Right ventricle myocardium inferior (tissue), 1 donor: ENCODE measurements around the gene PRKCA. TPM values are rescaled to one million over a fixed set of nuclear protein-coding genes. Genes with fewer than 3 reads are reported as not detected.
"Not testable (repeated sequence)": the region's sequence is repeated elsewhere in the genome, so short reads cannot be mapped to it uniquely, and the experiment has no call there.

ENCODE experiments used
- ATAC-seq: fragments of 200-7000 bp; cut with Tn5 transposase; one replicate; pipeline ENCODE4 v1.9.1; 2020; ENCODE audit warnings: mild to moderate bottlenecking, moderate library complexity
- DNase-seq: peaks from one replicate; pipeline ENCODE4 v3.0.0; 2021; ENCODE audit errors: missing footprints
- intact Hi-C: fragments of 100-400 bp; cut with DNase I; formaldehyde crosslinking; loops from one replicate; pipeline ENCODE4 v1.11.0; 2022
- total RNA-seq: library from RNA; stranded (reverse); fragmentation: NEBNext Ultra II Directional; extraction: Animal tissue kit (Norgen Biotek cat#: 25700); gene quantifications from one replicate; pipeline ENCODE4 v1.2.1, GENCODE V29; 2021
- donor health status: DM: no; HTN: yes; CAD: no; lungs with severe emphysema.

PRKCA gene
- total RNA-seq, 1 donor from 2014 or later, result 6.9 TPM

DNA sequence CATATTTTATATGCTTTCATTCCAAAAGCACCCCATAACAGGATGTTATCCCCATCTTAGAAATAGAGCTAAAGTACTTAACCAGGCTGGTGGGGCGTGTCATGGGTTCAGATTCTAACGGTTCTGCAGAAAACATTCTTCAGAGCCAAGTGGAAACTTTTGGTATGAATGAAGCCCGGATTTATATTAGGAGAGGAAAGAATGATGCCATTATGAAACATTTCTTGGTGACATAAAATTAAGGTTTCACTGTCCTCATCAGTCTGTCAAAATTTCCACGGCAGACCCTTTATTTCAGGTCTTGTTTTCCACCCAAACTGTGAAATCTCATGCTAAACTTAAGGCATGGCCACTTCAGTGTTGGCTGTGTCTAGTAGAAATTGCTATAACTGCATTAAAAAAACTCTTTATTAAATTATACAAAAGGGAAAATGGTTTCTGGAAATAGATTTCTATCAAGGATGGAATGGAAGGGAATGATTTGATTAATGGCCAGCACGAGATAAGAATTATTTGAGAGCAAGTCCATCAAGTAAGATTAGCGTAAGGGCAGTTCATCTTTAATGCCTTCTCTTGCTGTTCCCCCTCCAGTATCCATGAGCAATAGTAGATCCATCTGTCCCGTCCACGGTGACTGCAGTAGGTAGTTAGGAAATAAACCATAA, 11.7 kb downstream of the PRKCA start:
- DNase-seq (no peak), ATAC-seq (no peak)
- intact Hi-C loops, result no loop called here

- ATAC-seq, result no peak
- intact Hi-C loops, result no loop called here
Observed at GRCh38 chr17:66317629-66318028, 15.2 kb downstream of the PRKCA start.

GRCh38 chr17:66319226-66319625, 16.8 kb downstream of the PRKCA start:
- no peak for ATAC-seq
- no peak for DNase-seq
- intact Hi-C loops, result no loop called here

More at GRCh38 chr17:66317629-66318028, 15.2 kb downstream of the PRKCA start:
- DNase-seq, result no peak

DNA sequence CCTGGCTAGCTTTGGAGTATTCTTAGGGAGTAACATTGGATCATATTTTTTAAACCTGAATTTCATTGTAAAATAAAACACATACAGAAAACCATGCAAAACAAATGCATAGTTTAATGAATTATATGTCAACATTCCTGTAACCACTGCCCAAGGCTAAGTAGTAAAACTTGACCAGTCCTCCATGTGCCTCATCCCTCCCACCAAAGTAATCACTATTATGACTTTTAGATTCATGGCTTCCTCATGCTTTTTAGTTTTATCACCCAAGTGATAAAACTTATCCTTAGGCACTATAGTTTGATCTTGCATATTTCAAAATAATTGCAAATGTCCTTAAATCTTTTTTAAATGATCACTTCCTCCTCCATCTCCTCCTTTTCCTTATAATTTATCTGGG, 20.4 kb downstream of the PRKCA start:
- intact Hi-C loops, result no loop called here
- ATAC-seq, result no peak
- DNase-seq, result no peak

DNA sequence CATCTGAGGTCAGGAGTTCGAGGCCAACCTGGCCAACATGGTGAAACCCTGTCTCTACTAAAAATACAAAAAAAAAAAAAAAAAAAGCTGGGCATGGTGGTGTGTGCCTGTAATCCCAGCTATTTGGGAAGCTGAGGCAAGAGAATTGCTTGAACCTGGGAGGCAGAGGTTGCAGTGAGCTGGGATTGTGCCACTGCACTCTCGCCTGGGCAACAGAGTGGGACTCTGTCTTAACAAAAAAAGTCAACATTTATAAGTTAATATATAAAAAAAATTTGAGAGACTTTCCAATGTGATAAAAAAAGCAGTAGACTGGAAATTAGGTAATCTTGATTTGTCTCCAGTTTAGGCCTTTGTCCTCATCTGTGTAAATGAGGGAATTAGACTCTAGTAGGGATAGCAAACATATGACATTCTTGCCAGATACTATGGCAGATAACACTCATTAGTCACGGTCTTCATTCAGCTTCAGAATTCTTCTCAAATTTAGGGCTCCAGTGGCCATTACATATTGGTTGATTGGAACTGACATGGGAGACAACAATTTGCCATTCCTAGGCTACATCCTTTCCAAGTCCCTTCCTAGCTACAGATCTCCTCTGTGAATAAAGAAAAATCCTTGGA, 22.1 kb downstream of the PRKCA start:
- DNase-seq, ATAC-seq, intact Hi-C loops: not testable (repeated sequence)

DNA sequence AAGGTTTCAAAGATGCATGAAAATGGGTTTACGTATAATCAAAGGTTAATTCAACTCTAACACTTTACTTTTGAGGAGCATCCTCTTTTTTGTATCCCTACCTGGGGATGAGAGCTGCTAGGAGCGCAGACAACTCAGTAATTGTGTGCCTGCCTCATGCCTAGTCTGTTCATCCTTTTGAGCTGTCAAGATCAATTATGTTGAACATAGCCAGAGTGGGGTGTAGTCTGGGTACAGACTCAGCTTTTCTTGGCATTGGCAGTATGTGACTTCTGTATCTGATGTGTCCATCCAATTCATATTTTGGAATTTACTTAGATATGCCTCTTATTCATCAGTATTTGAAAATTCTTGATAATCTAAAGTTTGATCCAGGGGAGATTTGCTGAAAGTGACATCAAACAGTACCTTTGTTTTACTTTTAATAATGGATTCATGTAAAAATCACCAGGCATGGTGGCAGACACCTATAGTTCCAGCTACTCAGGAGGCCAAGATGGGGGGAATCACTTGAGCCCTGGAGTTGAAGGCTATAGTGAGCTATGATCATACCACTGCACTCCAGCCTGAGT, 24.1 kb downstream of the PRKCA start:
- DNase-seq (no peak), ATAC-seq (no peak)
- intact Hi-C loops, result no loop called here

DNA sequence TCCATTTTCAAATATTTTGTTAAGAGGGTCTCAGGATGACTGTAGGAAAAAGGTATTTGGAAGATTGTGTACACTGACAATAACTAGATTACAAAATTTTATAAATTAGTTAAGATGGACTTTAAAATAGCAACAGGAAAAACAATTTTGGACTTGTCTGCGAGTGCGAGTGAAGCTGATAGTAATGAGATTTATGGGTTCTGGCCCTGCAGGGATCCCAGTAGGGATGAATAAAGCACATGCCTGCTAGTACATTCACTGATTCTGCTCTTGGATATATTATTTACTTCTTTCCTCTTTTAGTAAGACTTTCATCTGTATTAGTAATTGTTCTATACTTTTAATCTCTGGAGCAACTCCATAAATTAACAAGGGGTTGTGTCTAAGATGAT, 28.2 kb downstream of the PRKCA start:
- intact Hi-C loops, result no loop called here
- ATAC-seq (no peak), DNase-seq (no peak)

- peak; percentile 59 for ATAC-seq
- no peak for DNase-seq
- intact Hi-C loops, result no loop called here
Observed at GRCh38 chr17:66331038-66331816, 28.8 kb downstream of the PRKCA start.

- intact Hi-C loops, result no loop called here
- DNase-seq (no peak), ATAC-seq (no peak)
Observed at GRCh38 chr17:66335797-66336196, 33.4 kb downstream of the PRKCA start.

- ATAC-seq, result no peak
- intact Hi-C loops, result no loop called here
- DNase-seq, result no peak
Observed at GRCh38 chr17:66337268-66337667, 34.9 kb downstream of the PRKCA start.

GRCh38 chr17:66337866-66338485, 35.6 kb downstream of the PRKCA start:
- intact Hi-C loops, result no loop called here
- ATAC-seq, result peak; percentile 65
- DNase-seq, result no peak

DNA sequence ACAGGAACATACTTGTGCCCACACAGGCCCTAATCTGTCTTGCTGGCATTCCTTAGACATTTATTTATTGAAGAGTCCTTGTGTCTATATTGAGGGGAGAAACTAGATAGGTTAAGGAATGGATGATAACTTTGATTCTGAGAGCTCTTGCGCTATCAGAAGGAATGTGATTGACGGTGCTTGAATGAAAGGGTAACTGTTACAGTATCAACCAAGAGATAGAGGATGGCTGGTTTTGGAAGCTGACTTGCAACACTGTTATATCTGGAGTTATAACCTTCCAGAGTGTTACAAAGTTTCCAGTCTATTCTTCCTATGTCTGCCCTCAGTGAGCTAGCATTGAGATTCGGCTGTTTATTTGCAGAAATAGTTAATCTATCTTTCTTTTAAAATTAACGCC, 36.5 kb downstream of the PRKCA start:
- intact Hi-C loops, result no loop called here
- DNase-seq (no peak), ATAC-seq (no peak)

DNA sequence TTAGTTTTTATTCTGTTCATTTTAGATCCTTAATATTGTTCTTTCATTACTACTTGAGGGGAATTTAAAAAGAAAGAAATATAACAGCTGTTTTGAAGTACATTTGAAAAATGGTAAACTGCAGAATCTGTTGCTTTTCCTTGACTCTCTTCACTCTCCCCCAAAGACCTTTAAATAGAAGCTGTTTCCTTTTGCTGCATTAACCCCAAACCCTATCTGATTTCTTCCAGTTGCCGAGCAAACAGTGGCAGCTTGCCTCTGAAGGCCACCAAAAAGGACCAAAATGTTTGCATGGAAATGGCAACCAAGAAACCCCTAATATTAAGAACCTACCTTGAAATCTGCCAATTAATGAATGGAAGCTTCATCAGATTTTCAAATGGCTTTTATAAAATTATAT, 37.1 kb downstream of the PRKCA start:
- intact Hi-C loops, result no loop called here
- DNase-seq (no peak), ATAC-seq (no peak)

DNA sequence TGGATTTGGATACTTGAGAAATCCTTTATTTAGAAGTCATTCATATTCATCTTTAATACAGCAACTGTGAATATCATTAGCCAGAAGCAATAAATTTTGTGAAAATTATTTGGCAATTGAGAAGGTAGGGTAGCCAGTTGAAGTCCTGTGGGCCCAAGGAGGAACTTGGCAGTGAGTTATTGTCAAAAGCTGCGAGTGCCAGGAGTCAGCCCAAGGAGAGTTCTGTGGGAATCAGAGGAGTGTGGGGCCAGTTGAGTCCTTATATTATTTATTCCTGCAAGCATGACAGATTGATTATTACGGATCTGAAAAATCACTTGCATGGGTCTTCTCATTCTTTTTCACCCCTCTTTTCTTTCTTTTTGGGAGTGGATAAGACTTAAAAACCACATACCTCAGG, 38.3 kb downstream of the PRKCA start:
- intact Hi-C loops, result no loop called here
- ATAC-seq, result no peak
- no peak for DNase-seq

- DNase-seq, result no peak
- ATAC-seq, result no peak
- intact Hi-C loops, result no loop called here
Observed at GRCh38 chr17:66341462-66341861, 39.0 kb downstream of the PRKCA start.

GRCh38 chr17:66342263-66342662, 39.9 kb downstream of the PRKCA start:
- ATAC-seq, intact Hi-C loops, DNase-seq: not testable (repeated sequence)

GRCh38 chr17:66343531-66344078, 41.2 kb downstream of the PRKCA start:
- DNase-seq, result no peak
- no peak for ATAC-seq
- intact Hi-C loops, result no loop called here

DNA sequence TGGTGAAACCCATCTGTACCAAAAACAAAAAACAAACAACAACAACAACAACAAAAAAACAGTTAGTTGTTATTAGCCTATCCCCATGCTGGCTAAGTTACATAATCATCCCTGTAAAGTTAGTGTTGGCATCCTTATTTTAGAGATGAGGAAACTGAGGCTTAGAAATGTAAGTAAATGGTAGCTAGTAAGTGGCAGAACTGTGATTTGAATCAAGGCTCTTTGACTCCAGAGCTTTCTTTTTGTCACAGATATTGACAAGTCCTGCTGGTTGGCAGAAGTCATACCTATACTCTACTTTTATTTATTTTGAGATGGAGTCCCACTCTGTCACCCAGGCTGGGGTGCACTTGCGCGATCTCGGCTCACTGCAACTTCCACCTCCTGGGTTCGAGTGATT, 42.1 kb downstream of the PRKCA start:
- ATAC-seq (no peak), DNase-seq (no peak)
- intact Hi-C loops, result no loop called here

- DNase-seq (no peak), ATAC-seq (no peak)
- intact Hi-C loops, result no loop called here
Observed at GRCh38 chr17:66345264-66345663, 42.9 kb downstream of the PRKCA start.
